Gastrocnemius medialis (tissue), 4 donors: Measurements from ENCODE around the gene SRPX.

ENCODE experiments used
- CTCF ChIP-seq, 5 experiments: fragments of 450-650 bp in 3 of 5; fragments of 200-600 bp in 2 of 5; sonication (generic) in 2 of 5; IDR thresholded peaks in 4 of 5; conservative IDR thresholded peaks in 1 of 5; 1 replicate in 4 of 5; 2 replicates in 1 of 5; pipeline ENCODE4 v1.5.1; 2016 to 2019; ENCODE audit warnings: antibody characterized with exemption in 5 of 5, mild to moderate bottlenecking in 3 of 5, moderate library complexity in 3 of 5
- POLR2A ChIP-seq, 2 donors: fragments of 450-650 bp; IDR thresholded peaks; one replicate each; pipeline ENCODE4 v1.6.1; 2017; ENCODE audit warnings: antibody characterized with exemption in 2 of 2, mild to moderate bottlenecking in 2 of 2, moderate library complexity in 2 of 2

GRCh38 chrX:38247051-38247450, 26.4 kb upstream of the SRPX start:
- no peak for TF ChIP-seq CTCF (IDR thresholded peaks at IDR 0.05 in 4 of 5, conservative IDR thresholded peaks at IDR 0.05 in 1 of 5)
- TF ChIP-seq POLR2A (IDR thresholded peaks at IDR 0.05) = no peak
